Left ventricle myocardium inferior (tissue), 1 donor: ENCODE data around the gene DNASE1L2. TPM values are rescaled to one million over a fixed set of nuclear protein-coding genes. Genes with fewer than 3 reads are reported as not detected.

ENCODE experiments used
- DNase-seq: peaks from one replicate; pipeline ENCODE4 v3.0.0-alpha.2; 2020
- H3K27ac ChIP-seq: fragments of 200-600 bp; replicated peaks from 2 replicates; pipeline ENCODE4 v1.8.0; 2021
- H3K27me3 ChIP-seq: fragments of 200-600 bp; 2 replicates; pipeline ENCODE4 v1.8.0; 2021; ENCODE audit warnings: low read depth
- H3K36me3 ChIP-seq: fragments of 200-600 bp; 2 replicates; pipeline ENCODE4 v1.8.0; 2021
- H3K4me1 ChIP-seq: fragments of 200-600 bp; 2 replicates; pipeline ENCODE4 v1.8.0; 2021
- H3K4me3 ChIP-seq: fragments of 200-600 bp; 2 replicates; pipeline ENCODE4 v1.8.0; 2021; ENCODE audit warnings: mild to moderate bottlenecking, moderate library complexity
- H3K9me3 ChIP-seq: fragments of 200-600 bp; replicated peaks from 2 replicates; pipeline ENCODE4 v1.8.0; 2021
- CTCF ChIP-seq: fragments of 200-600 bp; IDR thresholded peaks from 2 replicates; pipeline ENCODE4 v1.8.0; 2021; ENCODE audit warnings: antibody characterized with exemption, mild to moderate bottlenecking, borderline replicate concordance
- intact Hi-C: fragments of 100-400 bp; cut with micrococcal nuclease; formaldehyde crosslinking; loops from one replicate; pipeline ENCODE4 v1.11.0; 2022
- total RNA-seq: library from RNA; stranded (reverse); fragmentation: NEBNext Ultra II Directional; extraction: Animal tissue kit (Norgen Biotek cat#: 25700); gene quantifications from one replicate; pipeline ENCODE4 v1.2.1, GENCODE V29; 2021
- donor health status: DM: no; HTN: yes; CAD: no; lungs with severe emphysema.

Gene DNASE1L2
- total RNA-seq, 1 donor from 2014 or later, result 0.47 TPM

DNA sequence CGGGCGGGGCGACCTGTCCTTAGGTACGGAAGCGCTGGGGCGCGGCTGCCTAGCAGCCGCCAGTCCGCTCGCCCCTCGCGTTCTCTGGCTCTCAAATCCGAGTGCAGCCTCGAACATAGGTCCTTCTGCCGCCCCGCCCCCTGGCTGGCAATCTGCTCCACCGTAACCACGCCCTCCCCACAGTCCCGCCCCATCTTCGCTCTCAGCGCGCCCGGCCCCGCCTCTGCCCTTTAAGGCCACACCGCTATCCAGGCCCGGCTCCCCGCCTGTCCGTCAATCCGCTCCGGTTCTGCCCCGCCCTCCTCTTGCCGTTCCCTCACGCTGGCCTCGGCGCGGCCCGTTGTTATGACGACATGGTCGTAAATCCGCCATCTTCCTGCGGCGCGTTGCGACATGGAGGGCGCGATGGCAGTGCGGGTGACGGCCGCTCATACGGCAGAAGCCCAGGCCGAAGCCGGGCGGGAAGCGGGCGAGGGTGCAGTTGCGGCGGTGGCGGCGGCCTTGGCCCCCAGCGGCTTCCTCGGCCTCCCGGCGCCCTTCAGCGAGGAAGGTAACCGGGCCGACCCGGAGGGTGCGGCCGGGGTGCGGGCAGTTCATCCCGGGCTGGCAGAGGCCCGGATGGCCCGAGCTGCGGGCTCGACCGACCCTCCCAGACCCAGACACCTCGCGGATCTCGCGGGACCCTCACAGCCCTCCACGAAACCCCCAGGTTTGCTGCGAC, 12.9 kb upstream of the DNASE1L2 start, which contains the start of gene E4F1:
Gene E4F1 (plus strand): TSS at position 371 of the 721 bp plus-strand sequence. CDS start 23 bp downstream, at position 394.
- peak; percentile 42 for TF ChIP-seq CTCF
- peak within 1 kb of the TSS; percentile 93 for H3K4me3 ChIP-seq
- H3K36me3 ChIP-seq, result peaks cover 15% of the 10 kb centered on the region
- H3K4me1 ChIP-seq, result peaks cover 42% of the 10 kb centered on the region
- peak within 1 kb of the TSS; percentile 87 for H3K27ac ChIP-seq
- H3K9me3 ChIP-seq, result no peaks in the 10 kb centered on the region
- DNase-seq, result peak; percentile 100
- H3K27me3 ChIP-seq, result no peaks in the 10 kb centered on the region
- intact Hi-C loops, result no loop called here

DNA sequence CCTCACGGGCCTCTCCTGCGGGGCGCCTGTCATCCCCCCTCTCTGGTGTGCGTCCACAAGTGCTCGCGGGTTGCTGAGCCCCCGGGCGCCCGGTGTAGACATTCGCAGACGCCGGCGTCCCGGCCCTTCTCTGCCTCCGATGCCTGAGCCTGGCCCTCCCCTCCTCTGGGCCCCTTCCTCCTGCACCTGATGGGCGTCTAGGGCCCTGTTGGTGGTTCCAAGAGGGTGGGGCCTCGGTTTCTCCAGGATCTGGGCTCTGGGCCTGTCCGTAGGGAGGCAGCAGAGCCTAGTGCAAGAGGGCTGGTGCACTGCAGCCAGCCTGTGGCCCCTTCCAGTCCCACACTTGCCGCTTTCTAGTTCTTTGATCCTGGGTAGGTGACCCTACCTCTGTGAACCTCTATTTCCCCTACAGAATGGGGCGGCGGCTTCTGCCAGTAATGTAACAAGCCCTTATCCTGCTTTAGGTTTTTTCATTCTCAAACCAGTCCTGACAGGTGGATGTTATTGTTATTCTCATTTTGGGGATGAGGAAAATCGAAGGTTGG, 12.2 kb upstream of the DNASE1L2 start:
- H3K4me3 ChIP-seq, result peak overlapping the region; percentile 93
- peak overlapping the region; percentile 87 for H3K27ac ChIP-seq
- intact Hi-C loops, result no loop called here
- no peak for TF ChIP-seq CTCF
- H3K36me3 ChIP-seq, result peaks cover 21% of the 10 kb centered on the region
- no peaks in the 10 kb centered on the region for H3K27me3 ChIP-seq
- no peaks in the 10 kb centered on the region for H3K9me3 ChIP-seq
- peaks cover 42% of the 10 kb centered on the region for H3K4me1 ChIP-seq
- DNase-seq, result no peak

- Histone ChIP-seq H3K4me3 (no peak overlapping the region), H3K4me1 (peaks cover 42% of the 10 kb centered on the region), H3K27ac (peak overlapping the region; percentile 38), H3K9me3 (no peaks in the 10 kb centered on the region), H3K27me3 (no peaks in the 10 kb centered on the region), H3K36me3 (peaks cover 39% of the 10 kb centered on the region)
- DNase-seq, result no peak
- intact Hi-C loops, result no loop called here
- TF ChIP-seq CTCF, result no peak
Observed at GRCh38 chr16:2226245-2226793, 9.9 kb upstream of the DNASE1L2 start.

DNA sequence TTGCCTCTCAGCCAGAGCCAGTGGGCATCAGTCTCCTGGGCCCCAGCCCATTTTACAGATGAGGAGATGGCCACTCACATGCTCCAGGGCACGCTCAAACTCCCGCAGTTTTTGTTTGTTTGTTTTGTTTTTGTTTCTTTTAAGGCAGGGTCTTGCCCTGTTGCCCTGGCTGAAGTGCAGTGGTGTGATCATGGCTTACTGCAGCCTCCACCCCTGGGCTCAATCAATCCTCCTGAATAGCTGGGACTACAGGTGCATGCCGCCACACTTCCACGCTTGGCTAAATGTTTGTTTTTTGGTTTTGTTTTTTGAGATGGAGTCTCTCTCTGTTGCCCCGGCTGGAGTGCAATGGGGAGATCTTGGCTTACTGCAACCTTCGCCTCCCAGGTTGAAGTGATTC, 9.3 kb upstream of the DNASE1L2 start:
- TF ChIP-seq CTCF, result no peak
- no peak overlapping the region for H3K4me3 ChIP-seq

GRCh38 chr16:2228161-2228824, 8.0 kb upstream of the DNASE1L2 start:
- intact Hi-C loops, result no loop called here
- TF ChIP-seq CTCF, result no peak
- Histone ChIP-seq H3K9me3 (no peaks in the 10 kb centered on the region), H3K4me1 (peaks cover 39% of the 10 kb centered on the region), H3K27ac (no peak overlapping the region), H3K4me3 (no peak overlapping the region), H3K27me3 (no peaks in the 10 kb centered on the region), H3K36me3 (peaks cover 59% of the 10 kb centered on the region)
- no peak for DNase-seq

More for the DNA sequence above, 9.3 kb upstream of the DNASE1L2 start:
- intact Hi-C loops, result no loop called here
- DNase-seq, result no peak
- peak overlapping the region; percentile 38 for H3K27ac ChIP-seq
- no peaks in the 10 kb centered on the region for H3K9me3 ChIP-seq
- peaks cover 42% of the 10 kb centered on the region for H3K4me1 ChIP-seq
- no peaks in the 10 kb centered on the region for H3K27me3 ChIP-seq
- peaks cover 45% of the 10 kb centered on the region for H3K36me3 ChIP-seq
